Stimulated activated CD4-positive, alpha-beta T cell treated with anti-CD3 and anti-CD28 coated beads, TNF-alpha, amount 100 ng/mL, for 1 hour (primary cell): ENCODE results near the gene PTGFRN.

Source experiments
- DNase-seq, 3 donors: peaks; one replicate each; pipeline ENCODE4 v3.0.0-alpha.2; 2020; ENCODE audit warnings: low read depth in 3 of 3, low spot score in 1 of 3

PTGFRN gene

DNA sequence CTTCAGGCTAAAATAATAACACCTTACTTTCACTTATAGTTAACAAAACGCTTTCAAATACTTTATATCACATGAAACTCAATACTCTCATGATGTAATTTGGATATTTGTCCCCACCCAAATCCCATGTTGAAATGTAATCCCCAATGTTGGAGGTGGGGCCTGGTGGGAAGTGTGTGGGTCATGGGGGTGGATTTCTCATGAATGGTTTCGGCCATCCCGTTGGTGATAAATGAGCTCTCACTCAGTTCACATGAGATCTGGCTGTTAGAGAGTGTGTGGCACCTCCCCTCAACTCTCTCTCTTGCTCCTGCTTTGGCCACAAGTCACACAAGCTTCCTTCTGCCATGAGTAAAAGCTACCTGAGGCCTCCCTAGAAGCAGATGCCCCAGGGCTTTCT lies 22.5 kb upstream of the PTGFRN start:
- no peak for DNase-seq

DNA sequence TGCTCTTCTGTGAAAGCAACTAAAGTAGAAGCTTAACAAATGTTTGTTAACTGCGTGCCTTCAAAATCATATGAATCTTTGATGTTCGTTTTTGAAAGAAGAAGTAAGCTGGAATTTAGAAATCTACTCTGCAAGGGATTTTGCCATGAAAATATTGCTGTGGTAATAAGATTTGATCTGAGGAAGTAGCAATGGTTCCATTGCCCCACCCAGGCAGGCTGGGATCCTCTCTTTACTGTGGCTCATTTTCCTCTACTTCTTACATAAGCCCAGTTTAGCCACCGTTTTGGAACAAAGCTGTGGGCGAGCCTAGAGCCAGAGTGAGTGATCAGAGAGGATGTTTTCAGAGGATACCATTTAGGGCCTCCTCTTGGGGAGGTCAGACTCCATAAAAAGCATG lies 20.3 kb upstream of the PTGFRN start:
- DNase-seq: no peak

DNA sequence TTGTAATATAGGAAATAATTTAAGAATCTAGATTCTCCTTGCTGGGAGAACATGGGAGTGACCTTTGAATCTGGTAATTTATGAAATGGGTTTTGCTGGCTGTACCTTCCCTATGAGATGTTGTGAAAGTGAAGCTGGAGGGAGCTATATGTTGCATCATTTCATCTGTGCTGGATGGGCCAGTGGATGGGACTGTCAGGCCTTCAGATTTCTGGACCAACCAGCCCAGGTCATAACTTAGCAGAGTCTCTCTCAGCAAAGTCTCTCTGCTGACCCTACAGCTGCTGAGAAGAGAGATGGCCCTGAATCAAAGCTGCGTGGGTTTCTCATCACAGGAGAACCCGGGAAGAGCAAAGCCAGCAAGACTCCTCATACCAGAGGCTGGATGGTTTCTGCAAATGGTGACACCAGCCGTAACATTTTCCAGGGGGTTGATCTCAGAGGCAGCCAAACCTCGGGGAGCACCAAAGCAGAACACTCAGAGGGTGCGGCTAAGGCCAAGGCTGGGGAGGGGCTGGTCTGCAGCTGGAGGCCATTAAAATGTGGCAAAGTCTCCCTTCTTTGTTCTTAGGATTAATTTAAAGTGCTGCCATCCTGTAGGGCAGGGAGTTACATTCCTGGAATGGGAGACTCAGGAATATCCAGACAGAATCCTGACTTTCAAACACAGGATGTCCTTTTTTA lies 18.2 kb upstream of the PTGFRN start:
- DNase-seq: no peak

DNA sequence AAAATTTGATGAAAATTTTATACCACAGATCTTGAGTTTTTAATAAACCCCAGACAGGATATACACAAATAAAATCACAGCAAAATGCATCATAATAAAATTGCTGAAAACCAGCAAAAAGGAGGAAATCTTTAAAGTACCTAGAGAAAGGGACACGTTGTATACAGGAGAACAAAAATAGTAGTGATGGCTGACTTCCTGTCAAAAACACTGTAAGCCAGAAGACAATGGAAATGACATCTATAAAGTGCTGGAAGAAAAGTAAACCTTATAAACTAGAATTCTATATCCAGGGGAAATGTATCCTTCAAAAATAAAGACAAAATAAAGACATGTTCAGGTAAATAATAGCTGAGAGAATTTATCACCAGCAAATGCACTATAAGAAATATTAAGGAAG lies 14.6 kb upstream of the PTGFRN start:
- DNase-seq: no peak

DNA sequence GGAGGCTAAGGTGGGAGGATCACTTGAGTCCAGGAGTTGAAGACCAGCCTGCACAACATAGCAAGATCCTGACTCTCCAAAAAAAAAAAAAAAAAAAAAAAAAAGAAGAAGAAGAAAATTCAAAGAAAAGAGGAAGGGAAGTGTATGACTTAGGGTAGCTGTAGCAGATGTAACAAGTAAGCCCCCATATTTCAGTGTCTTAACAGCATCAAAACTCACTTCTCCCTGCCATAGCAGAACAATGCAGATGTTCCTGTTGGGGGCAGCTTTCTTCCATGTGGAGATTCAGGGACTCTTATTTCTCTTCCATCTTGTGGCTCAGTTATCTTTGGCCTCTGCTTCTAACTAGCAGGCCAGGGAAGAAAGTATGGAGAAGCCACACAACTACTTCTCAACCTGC lies 10.2 kb upstream of the PTGFRN start:
- DNase-seq: no peak

DNA sequence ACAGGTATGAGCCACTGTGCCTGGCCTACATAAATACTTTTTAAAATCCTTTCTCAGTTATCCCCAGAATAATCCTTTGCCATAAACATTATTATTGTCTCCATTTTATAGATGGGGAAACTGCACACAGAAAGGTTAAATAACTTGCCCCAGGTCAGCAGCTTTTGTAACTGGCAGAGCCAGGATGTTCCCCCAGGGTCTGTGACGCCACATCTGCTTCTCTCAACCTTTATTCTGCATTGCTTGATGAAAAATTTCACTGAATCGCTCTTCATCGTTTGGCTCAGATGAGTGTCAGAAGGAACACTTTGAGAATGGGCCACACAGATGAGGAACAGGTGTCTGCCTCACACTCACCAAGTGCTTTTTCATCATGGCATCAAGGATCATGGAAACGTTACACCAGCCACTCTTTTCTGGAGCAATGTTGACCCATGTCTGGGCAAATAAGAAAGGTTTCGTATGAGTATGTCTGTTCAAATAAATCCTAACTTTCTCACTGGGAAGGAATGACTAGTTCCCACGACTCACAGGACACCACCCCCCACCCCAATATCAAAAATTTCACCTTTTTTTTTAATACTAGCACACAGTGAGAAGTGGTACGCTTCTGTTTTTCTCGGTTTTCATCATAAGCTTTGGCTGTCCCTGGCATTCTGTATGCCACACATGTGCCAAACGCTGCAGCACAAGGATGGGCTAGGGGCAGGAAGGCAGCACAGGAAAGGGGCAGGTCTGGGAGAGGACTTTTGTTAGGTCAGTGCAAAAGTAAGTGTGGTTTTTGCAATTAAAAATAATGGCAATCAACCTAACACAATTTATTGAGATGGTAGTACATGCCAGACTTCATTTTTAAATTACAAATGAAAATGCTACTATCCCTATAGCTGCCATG lies 9.0 kb upstream of the PTGFRN start:
- DNase-seq: no peak

DNA sequence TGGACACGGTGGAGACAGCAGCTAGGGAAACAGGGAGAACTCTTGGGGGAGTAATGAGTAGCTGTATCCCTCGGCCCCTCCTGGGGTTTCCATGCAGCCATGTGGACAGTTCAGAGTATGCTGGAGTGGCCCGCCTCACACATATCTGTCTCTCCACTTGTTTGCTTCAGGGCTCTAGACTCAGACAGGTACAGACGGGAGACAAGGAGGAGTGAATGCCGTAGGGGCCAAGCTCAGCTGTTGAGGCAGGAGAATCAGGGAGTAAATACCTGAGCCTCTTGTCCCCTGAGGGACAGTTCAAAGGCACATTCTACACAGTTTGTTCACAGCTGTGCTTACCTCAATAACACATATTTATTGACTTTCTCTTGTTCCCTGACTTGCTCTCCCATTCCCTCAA lies 7.7 kb upstream of the PTGFRN start:
- DNase-seq: no peak

DNA sequence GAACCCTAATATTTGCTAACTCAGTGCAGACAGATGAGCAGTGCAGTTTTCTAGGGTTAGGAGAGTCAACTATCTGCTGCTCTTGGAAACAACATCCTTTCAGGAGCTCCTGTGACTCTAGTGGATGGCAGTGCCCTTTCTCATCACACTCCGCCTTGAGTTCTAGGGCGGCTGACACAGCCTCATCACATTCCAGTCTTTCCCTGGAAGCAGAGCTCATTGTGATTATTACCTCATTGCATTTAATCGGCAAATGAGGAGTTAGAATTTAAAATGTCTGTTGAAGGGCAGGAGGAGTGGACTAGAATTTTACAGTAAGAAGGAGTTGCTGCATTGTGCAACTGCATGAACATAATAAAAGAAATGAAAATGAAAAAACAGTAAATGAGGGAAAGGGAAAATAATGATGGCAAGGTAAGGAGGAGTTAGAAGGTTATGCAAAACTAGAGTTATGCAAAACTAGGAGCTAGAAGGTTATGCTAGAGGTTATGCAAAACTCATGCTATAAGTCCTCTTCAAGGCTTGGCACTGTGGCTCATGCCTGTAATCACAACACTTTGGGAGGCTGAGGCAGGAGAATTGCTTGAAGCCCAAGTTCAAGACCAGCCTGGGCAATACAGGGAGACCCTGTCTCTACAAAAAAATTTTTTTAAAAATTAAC lies 6.9 kb upstream of the PTGFRN start:
- no peak for DNase-seq

DNA sequence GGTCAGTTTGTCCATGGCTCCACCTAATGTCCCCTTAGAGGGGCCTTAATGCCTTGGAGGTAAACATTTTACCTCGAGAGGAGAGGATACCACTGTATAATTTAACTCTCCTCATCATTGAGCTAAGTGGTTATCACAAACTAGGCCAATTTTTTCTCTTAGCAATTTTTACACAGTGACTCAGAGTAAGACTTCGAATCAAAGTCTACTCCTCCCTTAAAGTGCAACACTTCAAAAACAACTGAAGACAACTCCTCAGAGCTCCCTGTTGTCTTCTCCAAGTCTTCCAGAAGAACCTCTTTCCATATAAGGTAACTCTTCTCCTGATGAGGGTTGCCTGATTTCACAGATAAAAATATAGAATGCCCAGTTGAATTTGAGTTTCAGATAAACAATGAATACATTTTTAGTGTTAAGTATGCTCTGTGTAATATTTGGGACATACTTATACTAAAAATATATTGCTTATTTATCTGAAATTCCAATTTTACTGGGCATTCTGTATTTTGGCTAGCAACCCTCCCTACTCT lies 4.9 kb upstream of the PTGFRN start:
- no peak for DNase-seq

DNA sequence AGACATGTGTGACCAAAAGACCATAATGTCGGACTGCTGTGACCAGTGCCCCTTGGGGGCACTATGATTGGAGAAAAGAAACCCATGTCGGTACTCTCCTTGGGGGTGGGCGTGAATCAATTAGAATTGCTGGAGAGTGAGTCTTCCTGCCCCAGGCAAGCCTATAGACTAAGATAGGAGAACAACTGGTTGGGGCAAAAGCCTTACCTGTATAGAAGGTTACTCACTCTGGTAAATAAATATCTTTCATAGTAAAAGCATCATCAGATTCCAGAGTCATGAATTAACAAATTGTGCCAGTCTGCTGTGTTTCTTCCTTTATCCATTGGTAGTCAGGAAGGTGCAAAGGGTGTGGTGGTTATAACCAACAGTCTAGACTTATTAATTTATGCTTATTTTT lies 2.9 kb upstream of the PTGFRN start:
- no peak for DNase-seq

DNA sequence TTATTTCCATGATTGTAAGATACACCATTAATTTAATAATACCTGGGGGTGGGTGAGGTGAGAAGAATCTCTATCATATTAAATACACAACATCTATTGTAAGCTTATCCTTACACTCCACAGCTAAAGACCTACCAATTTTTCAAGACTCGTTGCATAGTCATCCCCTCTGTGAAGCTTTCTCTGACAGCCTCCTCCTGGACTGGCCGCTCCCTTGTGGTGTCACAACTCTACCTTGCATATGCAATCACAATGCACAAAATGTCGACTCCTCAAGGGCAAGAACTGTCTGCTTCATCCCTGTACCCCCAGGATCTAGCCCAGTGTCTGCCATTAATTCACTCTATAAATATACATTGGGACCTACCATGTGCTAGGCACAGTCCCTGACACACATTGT lies 2.4 kb upstream of the PTGFRN start:
- DNase-seq: no peak

DNA sequence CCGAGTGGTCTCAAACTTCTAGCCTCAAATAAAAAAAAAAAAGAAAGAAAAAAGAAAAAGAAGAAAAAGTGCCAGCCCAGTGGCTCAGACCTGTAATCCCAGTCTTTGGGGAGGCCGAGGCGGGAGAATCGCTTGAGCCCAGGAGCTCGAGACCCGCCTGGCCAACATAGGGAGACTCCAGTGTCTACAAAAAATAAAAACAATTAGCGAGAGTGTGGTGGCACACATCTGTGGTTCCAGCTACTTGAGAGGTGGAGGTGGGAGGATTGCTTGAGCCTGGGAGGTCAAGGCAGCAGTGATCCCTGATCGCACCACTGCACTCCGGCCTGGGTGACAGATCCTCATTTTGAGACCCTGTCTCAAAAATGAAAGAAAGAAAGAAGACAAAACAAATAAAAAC lies 1.4 kb upstream of the PTGFRN start:
- DNase-seq: no peak

DNA sequence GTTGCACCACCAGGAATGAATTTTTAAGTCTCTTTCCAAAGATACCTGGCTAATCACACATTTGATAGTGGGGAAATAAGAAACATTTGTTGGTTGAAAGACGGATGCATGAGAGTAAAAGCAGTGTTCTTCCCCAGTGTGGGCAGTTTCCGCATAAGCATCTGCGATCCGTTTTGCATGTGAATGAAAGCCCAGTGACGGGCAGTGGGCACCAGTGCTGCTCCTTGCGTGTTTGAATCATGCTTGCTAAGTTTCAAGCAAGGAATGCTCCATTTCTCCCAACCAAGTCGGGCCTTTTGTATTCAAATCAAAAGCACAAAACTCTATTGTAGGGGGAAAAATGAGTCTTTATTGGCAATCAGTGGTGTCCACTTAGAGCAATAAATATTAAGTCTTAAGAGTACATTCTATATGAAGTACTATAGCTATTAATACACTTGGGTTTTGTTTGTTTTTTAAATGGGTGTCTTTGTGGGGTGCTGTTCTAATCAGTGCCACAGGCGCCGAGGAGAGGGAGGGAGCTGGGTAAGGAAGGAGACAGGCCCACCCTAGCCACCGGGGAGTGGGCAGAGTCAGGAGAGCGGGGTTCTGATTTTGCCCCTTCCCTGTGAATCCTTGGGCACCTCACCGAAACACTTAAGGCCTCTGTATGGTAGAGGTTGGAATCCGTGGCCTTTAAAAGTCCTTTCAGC lies 750 bp upstream of the PTGFRN start:
- DNase-seq: no peak

DNA sequence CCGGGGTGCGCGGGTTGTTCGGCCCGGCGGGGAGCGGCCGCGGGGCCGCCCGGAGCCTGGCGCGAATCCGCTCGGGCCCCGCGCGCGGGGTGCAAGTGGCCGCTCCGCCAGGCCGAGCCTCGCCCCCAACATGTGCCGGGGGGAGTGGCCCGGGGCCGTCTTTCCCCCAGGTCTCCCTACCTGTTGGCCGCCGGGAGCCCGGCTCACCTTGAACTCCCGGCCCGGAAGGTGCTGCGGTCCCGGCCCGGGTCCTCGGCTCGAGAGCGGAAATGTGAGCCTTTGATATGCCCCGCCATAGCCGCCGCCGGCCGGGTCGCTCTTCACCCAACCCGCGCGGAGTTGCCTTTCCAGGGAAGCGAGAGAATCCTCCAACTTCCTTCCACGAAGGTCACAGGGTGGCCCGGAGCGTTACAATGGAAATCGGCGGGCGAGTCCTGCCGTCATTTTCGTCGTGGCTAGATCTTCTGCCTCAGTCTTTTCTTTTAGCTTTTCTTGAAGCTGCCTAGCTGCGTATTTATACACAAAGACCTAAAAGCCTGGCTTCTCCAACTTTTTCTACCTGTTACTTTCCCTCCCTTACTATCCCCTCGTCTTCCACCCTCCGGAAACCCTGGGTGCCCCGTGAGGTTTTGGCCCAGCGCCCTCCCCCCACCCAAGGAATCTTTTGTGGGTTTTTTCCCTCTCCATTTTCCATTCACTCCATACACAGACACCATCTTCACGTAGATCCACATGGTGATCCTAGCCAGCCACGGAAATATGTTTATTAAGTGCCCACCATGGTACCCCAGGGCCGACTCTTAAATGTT lies 867 bp downstream of the PTGFRN start:
- DNase-seq: peak in 1 of 3 donors; percentile 39

DNA sequence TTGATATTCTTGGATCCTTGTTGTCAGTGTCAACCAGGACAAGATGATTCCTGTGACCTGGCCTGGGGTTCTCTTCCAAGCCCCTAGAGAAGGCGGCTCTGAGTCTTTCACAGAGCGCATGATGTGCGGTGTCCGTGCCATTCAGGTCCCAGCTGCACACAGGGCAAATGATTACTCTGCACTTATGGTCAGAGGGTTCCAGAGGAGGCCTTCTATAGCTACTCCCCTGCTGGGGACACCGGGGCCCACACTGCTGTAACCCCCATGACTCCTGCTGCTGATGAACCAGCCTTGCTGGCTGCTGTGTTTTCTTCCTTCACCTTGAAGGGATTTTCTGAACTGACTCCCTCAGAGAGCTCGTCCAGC lies 1.5 kb downstream of the PTGFRN start:
- DNase-seq: no peak

DNA sequence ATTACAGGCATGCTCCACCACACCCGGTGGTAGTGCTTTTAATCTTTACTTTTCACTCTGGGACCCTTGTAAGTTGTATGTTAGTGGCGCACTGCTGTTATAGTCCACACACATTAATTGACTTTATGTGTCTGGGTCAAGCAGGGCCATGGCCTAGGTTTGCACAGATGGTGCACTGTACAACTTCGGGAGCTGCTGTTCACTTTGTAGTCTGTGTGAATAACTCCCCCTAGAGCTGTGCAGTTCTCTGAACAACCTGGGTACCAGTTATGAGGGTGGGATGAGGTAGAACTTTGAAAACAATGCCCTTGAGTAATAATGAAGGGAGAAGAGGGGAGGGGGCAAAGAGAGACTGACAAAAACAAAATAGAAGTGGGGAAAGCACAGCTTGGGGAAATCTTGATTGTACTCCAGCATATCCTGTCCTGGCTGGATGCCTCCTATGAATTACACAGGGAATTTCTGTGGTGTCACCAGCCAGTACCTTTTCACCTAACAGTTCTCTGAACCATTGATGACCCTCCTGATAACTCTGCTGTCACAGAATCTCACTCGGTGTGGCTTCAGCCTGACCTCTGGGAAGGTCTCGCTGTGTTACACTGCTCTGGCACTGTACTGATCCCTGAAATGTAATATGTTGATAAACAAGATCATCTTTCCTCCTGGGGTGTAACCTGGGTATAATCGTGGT lies 2.2 kb downstream of the PTGFRN start:
- DNase-seq: no peak

DNA sequence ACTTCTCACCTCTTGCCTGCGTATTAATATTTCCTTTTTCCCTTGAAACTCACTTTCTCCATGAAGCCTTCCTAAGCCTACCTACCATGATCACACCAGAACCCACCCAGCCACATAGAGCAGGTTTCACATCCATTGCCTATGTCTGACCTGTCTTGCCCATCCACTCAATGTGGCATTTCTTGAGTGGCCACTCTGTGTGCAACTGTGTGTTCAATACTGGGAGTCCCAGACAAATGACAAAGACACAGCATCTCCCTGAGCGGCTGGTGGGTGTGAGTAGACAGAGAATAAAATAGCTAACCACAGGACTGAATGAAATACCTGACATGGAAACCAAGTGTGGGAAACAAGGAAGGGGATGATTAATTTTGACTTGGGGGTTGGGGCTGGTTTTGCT lies 3.1 kb downstream of the PTGFRN start:
- DNase-seq: no peak

DNA sequence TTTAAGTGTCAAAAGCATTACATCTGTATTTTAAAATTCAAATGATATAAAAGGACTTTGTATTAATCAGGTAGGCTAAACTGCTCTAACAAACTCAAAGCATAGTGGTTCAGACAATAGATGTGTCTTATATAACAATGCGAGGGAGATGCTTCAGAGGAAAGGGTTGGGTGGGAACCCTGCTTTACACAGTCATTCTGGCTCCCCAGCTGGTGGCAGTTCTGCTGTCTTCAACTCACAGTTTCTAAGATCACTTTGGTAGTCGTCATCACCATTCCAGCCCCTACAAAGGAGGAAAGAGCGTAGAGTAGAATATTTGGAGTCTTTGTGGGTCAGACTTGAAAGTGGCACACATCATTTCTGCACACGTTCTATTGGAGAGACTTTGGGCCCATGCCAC lies 4.2 kb downstream of the PTGFRN start:
- no peak for DNase-seq

DNA sequence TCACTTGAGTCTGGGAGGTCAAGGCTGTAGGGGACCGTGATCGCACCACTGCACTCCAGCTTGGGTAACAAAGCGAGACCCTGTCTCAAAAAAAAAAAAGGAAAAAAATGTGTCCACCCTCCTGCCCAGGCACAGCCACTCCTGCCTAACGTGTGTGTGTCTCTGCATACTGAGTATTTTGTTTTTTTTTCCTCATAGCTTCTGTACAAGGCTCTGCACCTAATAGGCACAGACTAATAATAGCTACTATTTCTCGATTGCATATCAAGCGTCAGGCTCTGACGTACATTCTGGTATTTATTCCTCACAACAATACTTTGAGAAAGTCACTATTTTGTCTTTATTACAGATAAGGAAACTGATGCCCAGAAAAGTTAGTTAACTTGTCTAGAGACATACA lies 5.0 kb downstream of the PTGFRN start:
- DNase-seq: no peak

DNA sequence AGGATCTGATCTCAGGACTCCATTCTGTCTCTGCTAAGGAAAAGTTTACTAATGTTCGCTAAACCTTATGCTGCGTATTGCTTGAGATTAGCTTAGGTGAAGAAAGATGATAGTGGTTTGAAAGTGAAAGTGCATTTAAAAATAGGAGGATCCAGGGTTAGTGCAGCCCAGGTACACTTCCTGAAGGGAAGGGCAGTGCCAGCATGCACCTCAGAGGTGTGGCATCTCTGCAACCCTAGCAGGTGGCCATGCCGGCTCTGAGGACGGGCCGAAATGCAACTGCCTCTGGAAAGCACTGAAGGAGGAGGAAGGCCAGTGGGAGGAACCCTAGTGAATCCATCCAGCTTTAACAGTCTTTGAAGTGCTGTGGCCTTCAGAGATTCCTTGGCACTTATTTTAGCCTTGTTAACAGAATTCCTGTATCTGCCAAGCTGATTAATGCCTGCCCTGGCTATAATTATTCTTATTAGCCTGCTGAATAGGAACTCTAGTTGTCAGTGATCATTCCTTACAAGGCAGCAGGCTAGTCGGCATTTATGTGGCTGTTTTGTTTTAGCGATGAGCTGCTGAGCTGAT lies 5.5 kb downstream of the PTGFRN start:
- no peak for DNase-seq
